GM20431 (cell line): ENCODE measurements around the gene TMEM191C.
"Not testable (repeated sequence)": the region's sequence is repeated elsewhere in the genome, so short reads cannot be mapped to it uniquely, and the experiment has no call there.

Experiments
- in situ Hi-C: fragments of 300-500 bp; cut with MseI, MboI; formaldehyde crosslinking; loops from one replicate; pipeline ENCODE4 v1.15.0; 2020; ENCODE audit warnings: low sequenced_read_pairs; ENCODE audit not compliant: unreplicated experiment

The TMEM191C gene

GRCh38 chr22:21445437-21446127 is 21.6 kb upstream of the TMEM191C start:
- in situ Hi-C loops, result no loop called here

GRCh38 chr22:21446128-21446826 is 20.9 kb upstream of the TMEM191C start:
- in situ Hi-C loops, result no loop called here

- in situ Hi-C loops, result no loop called here
These were observed 20.1 kb upstream of the TMEM191C start for GRCh38 chr22:21446827-21447690.

- in situ Hi-C loops, result no loop called here
These were observed 19.3 kb upstream of the TMEM191C start for GRCh38 chr22:21447694-21448402.

GRCh38 chr22:21448627-21449416 is 18.4 kb upstream of the TMEM191C start:
- in situ Hi-C loops, result no loop called here

- in situ Hi-C loops, result no loop called here
These were observed 17.5 kb upstream of the TMEM191C start for GRCh38 chr22:21449531-21450319.

GRCh38 chr22:21450320-21450831 is 16.8 kb upstream of the TMEM191C start:
- in situ Hi-C loops, result no loop called here

- in situ Hi-C loops, result no loop called here
These were observed 16.3 kb upstream of the TMEM191C start for GRCh38 chr22:21450858-21451353.

GRCh38 chr22:21451545-21452520 is 15.4 kb upstream of the TMEM191C start:
- in situ Hi-C loops, result no loop called here

- in situ Hi-C loops, result not testable (repeated sequence)
These were observed 14.5 kb upstream of the TMEM191C start for GRCh38 chr22:21452666-21453065.

- in situ Hi-C loops, result not testable (repeated sequence)
These were observed 12.2 kb upstream of the TMEM191C start for GRCh38 chr22:21454998-21455333.

GRCh38 chr22:21455334-21456089 is 11.7 kb upstream of the TMEM191C start:
- in situ Hi-C loops, result no loop called here

GRCh38 chr22:21457023-21457787 is 10.0 kb upstream of the TMEM191C start:
- in situ Hi-C loops, result no loop called here

- in situ Hi-C loops, result not testable (repeated sequence)
These were observed 4.5 kb upstream of the TMEM191C start for GRCh38 chr22:21462672-21463071.

- in situ Hi-C loops, result not testable (repeated sequence)
These were observed 1.3 kb downstream of the TMEM191C start for GRCh38 chr22:21468194-21469096.
